GM19099 (cell line): Measurements from ENCODE around the gene ABCD1.

Source experiments
- POLR2A ChIP-seq: IDR thresholded peaks from 3 replicates; pipeline ENCODE4 v1.6.1; 2011; ENCODE audit warnings: low read depth; ENCODE audit not compliant: insufficient read length; ENCODE audit errors: extremely low read depth

Gene ABCD1

GRCh38 chrX:153692003-153692402 is 32.7 kb upstream of the ABCD1 start:
- TF ChIP-seq POLR2A: no peak

GRCh38 chrX:153692611-153693156 is 32.0 kb upstream of the ABCD1 start:
- TF ChIP-seq POLR2A: no peak

- no peak for TF ChIP-seq POLR2A
These were observed 31.2 kb upstream of the ABCD1 start for GRCh38 chrX:153693216-153694086.

- no peak for TF ChIP-seq POLR2A
These were observed 29.9 kb upstream of the ABCD1 start for GRCh38 chrX:153694687-153695270.

GRCh38 chrX:153696100-153696499 is 28.6 kb upstream of the ABCD1 start:
- no peak for TF ChIP-seq POLR2A

- TF ChIP-seq POLR2A: no peak
These were observed 26.5 kb upstream of the ABCD1 start for GRCh38 chrX:153697924-153698865.

- no peak for TF ChIP-seq POLR2A
These were observed 24.2 kb upstream of the ABCD1 start for GRCh38 chrX:153700376-153700945.

GRCh38 chrX:153700967-153701366 is 23.7 kb upstream of the ABCD1 start:
- no peak for TF ChIP-seq POLR2A

GRCh38 chrX:153701706-153702105 is 22.9 kb upstream of the ABCD1 start:
- no peak for TF ChIP-seq POLR2A

GRCh38 chrX:153702336-153703035 is 22.2 kb upstream of the ABCD1 start:
- no peak for TF ChIP-seq POLR2A

- no peak for TF ChIP-seq POLR2A
These were observed 21.7 kb upstream of the ABCD1 start for GRCh38 chrX:153703036-153703370.

GRCh38 chrX:153704021-153704526 is 20.6 kb upstream of the ABCD1 start:
- no peak for TF ChIP-seq POLR2A

- TF ChIP-seq POLR2A: no peak
These were observed 17.9 kb upstream of the ABCD1 start for GRCh38 chrX:153706799-153707198.

GRCh38 chrX:153707406-153707805 is 17.2 kb upstream of the ABCD1 start:
- no peak for TF ChIP-seq POLR2A
